T-helper 2 cell treated with Interferon-gamma antibody and Interleukin-4, amounts not matched to agents 5 μg/mL and 100 μg/mL, for 36 hours (primary cell): ENCODE data around the gene PDCD2L.

ENCODE experiments used
- DNase-seq: peaks from one replicate; pipeline ENCODE4 v3.0.0; 2021; ENCODE audit warnings: low spot score
- H3K27ac Mint-ChIP-seq: one replicate; pipeline ENCODE4 v1.8.0; 2021; ENCODE audit warnings: mild to moderate bottlenecking, mixed read lengths
- H3K27me3 Mint-ChIP-seq: one replicate; pipeline ENCODE4 v1.8.0; 2021; ENCODE audit warnings: low read depth, mixed read lengths
- H3K36me3 Mint-ChIP-seq: one replicate; pipeline ENCODE4 v1.8.0; 2021; ENCODE audit warnings: low read depth, mixed read lengths
- H3K4me1 Mint-ChIP-seq: one replicate; pipeline ENCODE4 v1.8.0; 2021; ENCODE audit warnings: low read depth, mixed read lengths
- H3K4me3 Mint-ChIP-seq: one replicate; pipeline ENCODE4 v1.8.0; 2022; ENCODE audit warnings: mild to moderate bottlenecking, moderate library complexity, mixed read lengths
- H3K9me3 Mint-ChIP-seq: one replicate; pipeline ENCODE4 v1.8.0; 2021; ENCODE audit warnings: mixed read lengths

PDCD2L gene

GRCh38 chr19:34409189-34410164 lies 5.3 kb downstream of the PDCD2L start:
- peaks cover 16% of the 10 kb centered on the region for H3K36me3 Mint-ChIP-seq
- no peak for DNase-seq
- H3K27me3 Mint-ChIP-seq, result no peaks in the 10 kb centered on the region
- H3K4me3 Mint-ChIP-seq, result no peak overlapping the region
- H3K27ac Mint-ChIP-seq, result no peak overlapping the region
- no peaks in the 10 kb centered on the region for H3K9me3 Mint-ChIP-seq
- peaks cover 2% of the 10 kb centered on the region for H3K4me1 Mint-ChIP-seq

GRCh38 chr19:34411216-34411615 lies 7.0 kb downstream of the PDCD2L start:
- Mint-ChIP-seq H3K36me3 (peaks cover 19% of the 10 kb centered on the region), H3K27ac (no peak overlapping the region), H3K4me3 (no peak overlapping the region), H3K4me1 (no peaks in the 10 kb centered on the region), H3K9me3 (no peaks in the 10 kb centered on the region), H3K27me3 (no peaks in the 10 kb centered on the region)
- no peak for DNase-seq

- H3K9me3 Mint-ChIP-seq, result no peaks in the 10 kb centered on the region
- peaks cover 13% of the 10 kb centered on the region for H3K36me3 Mint-ChIP-seq
- H3K4me3 Mint-ChIP-seq, result no peak overlapping the region
- DNase-seq, result no peak
- H3K4me1 Mint-ChIP-seq, result peaks cover 3% of the 10 kb centered on the region
- no peaks in the 10 kb centered on the region for H3K27me3 Mint-ChIP-seq
- no peak overlapping the region for H3K27ac Mint-ChIP-seq
Observed at GRCh38 chr19:34416021-34416545, 11.9 kb downstream of the PDCD2L start.

- no peak overlapping the region for H3K27ac Mint-ChIP-seq
- peaks cover 17% of the 10 kb centered on the region for H3K36me3 Mint-ChIP-seq
- no peak overlapping the region for H3K4me3 Mint-ChIP-seq
- peaks cover 3% of the 10 kb centered on the region for H3K4me1 Mint-ChIP-seq
- DNase-seq, result no peak
- H3K9me3 Mint-ChIP-seq, result no peaks in the 10 kb centered on the region
- H3K27me3 Mint-ChIP-seq, result no peaks in the 10 kb centered on the region
Observed at GRCh38 chr19:34418300-34418699, 14.1 kb downstream of the PDCD2L start.

- H3K27ac Mint-ChIP-seq, result no peak overlapping the region
- peaks cover 18% of the 10 kb centered on the region for H3K4me1 Mint-ChIP-seq
Observed at GRCh38 chr19:34426096-34426661, 22.0 kb downstream of the PDCD2L start.

GRCh38 chr19:34428549-34429285 lies 24.5 kb downstream of the PDCD2L start:
- peaks cover 26% of the 10 kb centered on the region for H3K4me1 Mint-ChIP-seq
- peaks cover 34% of the 10 kb centered on the region for H3K36me3 Mint-ChIP-seq

More at GRCh38 chr19:34426096-34426661, 22.0 kb downstream of the PDCD2L start:
- peaks cover 22% of the 10 kb centered on the region for H3K36me3 Mint-ChIP-seq
- DNase-seq, result no peak
- no peak overlapping the region for H3K4me3 Mint-ChIP-seq
- no peaks in the 10 kb centered on the region for H3K27me3 Mint-ChIP-seq
- H3K9me3 Mint-ChIP-seq, result no peaks in the 10 kb centered on the region

GRCh38 chr19:34429553-34429952 lies 25.4 kb downstream of the PDCD2L start:
- Mint-ChIP-seq H3K4me3 (peak overlapping the region; percentile 98), H3K27me3 (no peaks in the 10 kb centered on the region), H3K27ac (peak overlapping the region; percentile 94), H3K4me1 (peaks cover 30% of the 10 kb centered on the region), H3K9me3 (no peaks in the 10 kb centered on the region), H3K36me3 (peaks cover 38% of the 10 kb centered on the region)
- no peak for DNase-seq

More at GRCh38 chr19:34428549-34429285, 24.5 kb downstream of the PDCD2L start:
- peak overlapping the region; percentile 94 for H3K27ac Mint-ChIP-seq
- H3K27me3 Mint-ChIP-seq, result no peaks in the 10 kb centered on the region
- H3K4me3 Mint-ChIP-seq, result peak overlapping the region; percentile 98
- no peak for DNase-seq
- H3K9me3 Mint-ChIP-seq, result no peaks in the 10 kb centered on the region

GRCh38 chr19:34430738-34431625 lies 26.8 kb downstream of the PDCD2L start:
- DNase-seq, result peak; percentile 26
- peaks cover 43% of the 10 kb centered on the region for H3K36me3 Mint-ChIP-seq

GRCh38 chr19:34431681-34432402 lies 27.6 kb downstream of the PDCD2L start:
- H3K9me3 Mint-ChIP-seq, result no peaks in the 10 kb centered on the region
- H3K27ac Mint-ChIP-seq, result no peak overlapping the region
- H3K36me3 Mint-ChIP-seq, result peaks cover 47% of the 10 kb centered on the region

More at GRCh38 chr19:34430738-34431625, 26.8 kb downstream of the PDCD2L start:
- Mint-ChIP-seq H3K4me3 (peak overlapping the region; percentile 98), H3K27me3 (no peaks in the 10 kb centered on the region), H3K9me3 (no peaks in the 10 kb centered on the region), H3K27ac (peak overlapping the region; percentile 86), H3K4me1 (peaks cover 30% of the 10 kb centered on the region)

GRCh38 chr19:34432797-34433196 lies 28.6 kb downstream of the PDCD2L start:
- Mint-ChIP-seq H3K27me3 (no peaks in the 10 kb centered on the region), H3K36me3 (peaks cover 50% of the 10 kb centered on the region), H3K9me3 (no peaks in the 10 kb centered on the region), H3K4me3 (no peak overlapping the region), H3K27ac (no peak overlapping the region), H3K4me1 (peaks cover 29% of the 10 kb centered on the region)
- no peak for DNase-seq

More at GRCh38 chr19:34431681-34432402, 27.6 kb downstream of the PDCD2L start:
- Mint-ChIP-seq H3K27me3 (no peaks in the 10 kb centered on the region), H3K4me1 (peaks cover 30% of the 10 kb centered on the region), H3K4me3 (no peak overlapping the region)
- no peak for DNase-seq

GRCh38 chr19:34436716-34437115 lies 32.5 kb downstream of the PDCD2L start:
- peaks cover 49% of the 10 kb centered on the region for H3K36me3 Mint-ChIP-seq
- DNase-seq, result no peak
- H3K27ac Mint-ChIP-seq, result no peak overlapping the region
- no peaks in the 10 kb centered on the region for H3K9me3 Mint-ChIP-seq
- H3K4me3 Mint-ChIP-seq, result no peak overlapping the region
- H3K27me3 Mint-ChIP-seq, result no peaks in the 10 kb centered on the region
- peaks cover 10% of the 10 kb centered on the region for H3K4me1 Mint-ChIP-seq

GRCh38 chr19:34448191-34448590 lies 44.0 kb downstream of the PDCD2L start:
- Mint-ChIP-seq H3K27me3 (no peaks in the 10 kb centered on the region), H3K27ac (no peak overlapping the region), H3K9me3 (no peaks in the 10 kb centered on the region), H3K4me1 (peaks cover 2% of the 10 kb centered on the region), H3K4me3 (no peak overlapping the region), H3K36me3 (peaks cover 68% of the 10 kb centered on the region)
- DNase-seq, result no peak
